ENCODE measurements around the gene ST7.

GRCh38 chr7:117269417-117269816 is 316.1 kb downstream of the ST7 start:
- TF ChIP-seq GTF2F1 (IDR thresholded peaks at IDR 0.05; ENCODE audit: borderline replicate concordance, low read depth, low read length) (no peak), CBX5 (IDR thresholded peaks at IDR 0.05; ENCODE audit: low read depth, low read length) (no peak), JUN (IDR thresholded peaks at IDR 0.05; ENCODE audit: low read depth, low read length) (no peak), JUND (IDR thresholded peaks at IDR 0.05; ENCODE audit: low read length) (no peak), SP1 (IDR thresholded peaks at IDR 0.05; ENCODE audit: low read depth, low read length) (no peak), EZH2 (IDR thresholded peaks at IDR 0.05; ENCODE audit: low read depth, low read length, severe bottlenecking) (no peak), FOSL1 (IDR thresholded peaks at IDR 0.05; ENCODE audit: insufficient read depth, low read depth, low read length) (no peak), PHF8 (conservative IDR thresholded peaks at IDR 0.05; ENCODE audit: low read depth, low read length) (no peak), CTCF (IDR thresholded peaks at IDR 0.05; ENCODE audit: control extremely low read depth in 1 of 3, insufficient read depth in 1 of 3, low read depth in 1 of 3, low read length in 3 of 3) (no peak)

Data from H1 (cell line).